Hematopoietic multipotent progenitor cell treated with erythropoietin and hydrocortisone succinate and interleukin-3 and kit ligand, for 15 days (in vitro differentiated cells): Measurements from ENCODE around the gene NOL9.
"Not testable (repeated sequence)": the region's sequence is repeated elsewhere in the genome, so short reads cannot be mapped to it uniquely, and the experiment has no call there.

ENCODE experiments used
- DNase-seq: peaks from one replicate; pipeline ENCODE4 v3.0.0-alpha.2; 2015; ENCODE audit warnings: low spot score

Gene NOL9

DNA sequence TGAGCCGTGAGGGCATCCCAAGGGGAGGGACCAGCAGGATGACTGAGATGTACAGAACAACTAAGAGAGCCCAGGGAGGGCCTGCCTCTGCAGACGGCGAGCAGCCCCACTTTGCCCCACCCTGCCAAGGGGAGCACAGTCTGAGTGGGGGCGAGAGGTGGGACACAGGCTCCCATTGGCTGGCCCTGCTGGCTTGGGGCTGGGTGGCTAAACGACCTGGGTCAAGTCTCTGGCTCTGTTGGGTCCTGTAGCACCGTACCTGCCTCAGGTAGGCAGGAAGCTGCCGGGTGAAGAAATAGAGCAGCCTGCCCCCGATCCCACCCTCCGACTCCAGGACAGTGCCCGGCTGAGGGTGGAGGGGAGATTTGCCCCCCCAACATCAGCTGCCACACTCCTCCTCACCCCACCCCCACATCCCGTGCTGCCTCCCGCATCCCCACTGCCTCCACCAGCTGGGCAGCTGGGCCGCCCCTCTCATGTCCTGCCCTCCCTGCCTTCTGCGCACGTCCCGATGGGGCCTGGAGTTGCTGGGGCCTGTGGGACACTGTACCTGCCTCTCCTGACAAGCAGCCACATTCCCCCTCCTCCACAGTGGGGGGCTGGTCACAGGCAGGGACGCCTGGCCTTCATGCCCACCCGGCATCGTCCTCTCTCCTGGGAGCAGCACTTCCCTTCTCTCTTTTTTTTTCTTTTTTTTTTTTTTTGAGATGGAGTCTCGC is 50.3 kb downstream of the NOL9 start:
- DNase-seq, result no peak

GRCh38 chr1:6502000-6502891 is 52.1 kb downstream of the NOL9 start:
- DNase-seq, result no peak

DNA sequence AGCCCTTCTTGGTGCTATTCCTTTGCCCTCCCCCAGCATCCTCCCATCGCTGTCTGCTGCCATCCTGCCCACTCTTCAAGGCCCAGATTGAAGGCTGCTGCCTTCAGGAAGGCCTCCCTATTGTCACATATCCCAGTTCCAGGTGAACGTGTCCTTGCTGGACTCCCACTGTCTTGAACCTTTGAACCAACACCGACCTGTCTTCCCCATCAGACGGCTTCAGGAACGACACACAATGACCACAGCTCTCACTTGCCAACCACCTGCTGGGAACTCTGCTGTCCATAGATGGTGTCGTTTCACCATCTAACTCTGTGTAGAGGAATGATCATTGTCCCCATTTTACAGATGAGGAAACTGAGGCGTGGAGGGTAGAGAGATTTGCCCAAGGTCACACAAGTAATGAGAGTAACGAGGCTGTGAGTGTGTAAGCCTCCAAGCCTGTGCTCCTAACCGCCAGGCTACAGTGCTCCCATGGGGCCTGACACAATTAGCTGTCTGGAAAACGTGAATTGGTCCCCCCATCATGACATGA is 53.0 kb downstream of the NOL9 start:
- no peak for DNase-seq

DNA sequence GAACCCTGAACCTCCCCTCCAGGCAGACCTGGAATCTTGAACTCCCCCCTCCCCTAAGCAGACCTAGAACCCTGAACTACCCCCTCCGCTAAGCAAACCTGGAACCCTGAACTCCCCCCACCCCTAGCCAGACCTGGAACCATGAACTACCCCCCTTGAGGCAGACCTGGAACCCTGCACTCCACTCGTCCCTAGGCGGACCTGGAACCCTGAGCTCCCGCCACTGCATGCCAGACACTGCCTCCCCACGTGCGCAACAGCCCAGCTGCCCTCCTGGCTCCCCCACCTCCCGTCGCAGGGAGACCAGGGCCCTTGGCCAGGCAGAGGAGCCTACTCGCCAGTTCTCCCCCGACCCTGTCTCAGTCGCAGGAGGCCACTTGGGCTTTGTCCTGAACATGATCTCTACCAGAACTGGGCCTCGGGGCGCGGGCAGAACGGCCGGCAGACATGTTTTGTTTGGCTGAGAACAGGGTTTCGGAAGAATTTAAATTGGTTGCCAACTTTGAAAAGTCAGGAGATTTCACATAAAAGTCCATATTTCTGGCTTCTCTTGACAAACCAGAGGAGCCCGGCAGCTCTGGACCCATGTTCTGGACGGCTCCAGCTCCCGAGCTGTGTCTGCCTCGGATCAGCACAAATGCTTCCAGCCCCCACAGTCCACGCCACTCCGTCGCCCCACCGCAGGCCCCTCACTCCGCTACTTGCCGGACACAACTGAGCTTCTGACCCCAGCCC is 53.6 kb downstream of the NOL9 start:
- no peak for DNase-seq

DNA sequence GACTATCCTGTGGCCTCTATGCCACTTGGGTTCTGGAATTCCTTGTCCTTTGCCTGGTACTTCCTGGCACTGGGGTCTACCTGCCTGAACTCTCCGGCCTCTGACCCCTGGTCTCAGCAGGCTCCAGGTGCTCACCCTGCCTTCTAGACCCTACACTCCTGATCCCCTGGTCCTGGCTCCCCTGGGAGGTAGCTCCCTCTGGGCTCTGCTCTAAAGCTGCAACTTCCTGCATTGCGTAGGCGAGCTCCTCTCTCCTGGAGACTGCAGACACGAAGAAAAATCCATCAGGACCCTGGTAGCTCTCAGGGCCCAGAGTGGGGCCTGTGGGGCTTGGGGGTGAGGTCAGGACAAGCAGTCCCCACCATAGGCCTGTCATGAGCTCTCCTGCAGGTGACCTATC is 55.0 kb downstream of the NOL9 start:
- no peak for DNase-seq

DNA sequence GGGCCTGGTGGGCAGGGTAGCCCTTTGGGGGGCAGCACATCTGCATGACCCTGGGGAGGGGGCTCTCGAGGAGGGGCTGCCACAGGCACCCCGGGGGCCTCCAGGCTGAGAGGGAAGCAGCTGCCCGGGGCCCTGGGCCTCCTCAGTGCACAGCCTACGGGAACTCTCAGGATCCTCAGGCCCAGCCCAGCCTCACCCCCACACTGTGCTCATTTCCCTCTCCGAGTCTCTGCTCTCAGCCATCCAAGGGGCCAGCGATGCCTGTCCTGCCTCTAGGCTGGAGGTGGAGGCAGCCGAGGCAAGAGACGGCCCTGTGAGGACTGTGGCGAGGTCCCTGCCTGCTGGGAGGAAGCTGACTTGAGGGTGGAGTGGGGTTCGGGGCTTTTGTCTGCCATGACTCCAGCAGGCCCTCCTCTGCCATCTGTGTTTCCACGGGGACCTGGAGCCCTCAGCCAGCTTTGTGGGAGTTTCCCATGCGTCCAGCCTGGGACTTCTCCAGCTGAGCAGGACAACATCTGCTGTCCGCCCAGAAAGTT is 55.7 kb downstream of the NOL9 start:
- no peak for DNase-seq

DNA sequence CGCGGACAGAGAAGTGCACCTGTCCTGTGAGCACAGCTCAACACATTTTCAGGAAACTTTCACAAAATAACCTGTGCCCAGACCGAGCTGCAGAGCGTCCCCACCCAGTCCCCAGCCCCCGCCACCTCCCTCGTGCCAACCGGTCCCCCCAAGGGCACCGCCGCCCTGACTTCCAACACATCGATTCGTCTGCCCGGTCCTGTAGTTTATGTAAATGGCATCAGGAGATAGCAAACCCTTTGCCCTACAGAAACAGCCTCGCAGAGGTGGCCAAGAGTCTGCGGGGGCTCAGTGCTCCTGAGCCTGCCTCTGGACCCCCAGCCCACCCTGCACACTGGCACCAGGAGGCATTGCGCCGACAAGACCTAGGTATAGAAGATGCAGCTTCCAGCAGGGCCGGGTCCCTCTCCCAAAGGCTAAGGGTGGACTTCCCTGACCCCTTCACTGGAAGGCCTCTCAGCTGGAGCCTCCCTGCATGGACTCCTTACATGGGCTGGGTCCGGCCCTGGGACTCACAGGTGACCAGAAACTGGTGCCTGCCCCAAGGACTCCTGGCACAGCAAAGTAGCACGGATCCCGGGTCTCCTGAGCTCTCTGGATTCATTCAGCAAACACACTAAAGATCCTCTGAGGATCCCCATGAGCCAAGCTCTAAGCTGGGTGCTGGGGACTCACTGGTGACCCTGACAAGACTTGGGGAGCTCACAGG is 56.3 kb downstream of the NOL9 start:
- no peak for DNase-seq

- no peak for DNase-seq
These were observed 57.0 kb downstream of the NOL9 start for GRCh38 chr1:6497215-6497866.

- DNase-seq, result no peak
These were observed 57.5 kb downstream of the NOL9 start for GRCh38 chr1:6496890-6497214.

- DNase-seq, result no peak
These were observed 58.0 kb downstream of the NOL9 start for GRCh38 chr1:6496365-6496721.

GRCh38 chr1:6495540-6496364 is 58.6 kb downstream of the NOL9 start:
- no peak for DNase-seq

GRCh38 chr1:6495041-6495441 is 59.3 kb downstream of the NOL9 start:
- no peak for DNase-seq

DNA sequence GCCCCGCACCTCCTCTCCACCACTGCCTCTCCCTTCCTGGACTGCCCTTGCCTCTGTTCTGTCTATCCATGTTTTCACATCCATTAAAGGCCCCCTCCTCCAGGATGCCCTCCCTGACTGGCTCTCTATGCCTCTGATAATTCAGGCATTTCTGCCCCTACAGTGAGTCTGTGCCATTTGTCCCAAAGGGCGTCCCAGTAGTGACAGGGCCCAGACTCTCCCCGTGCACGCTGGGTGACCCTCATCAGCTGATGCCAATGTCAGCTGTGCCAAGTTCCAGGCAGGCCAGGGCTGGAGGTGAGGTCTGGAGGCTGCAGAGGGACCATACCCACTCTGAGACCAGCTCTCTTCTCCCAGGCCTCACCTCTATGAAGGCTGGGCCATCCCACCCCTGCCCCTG is 59.7 kb downstream of the NOL9 start:
- DNase-seq, result no peak

- not testable (repeated sequence) for DNase-seq
These were observed 60.5 kb downstream of the NOL9 start for GRCh38 chr1:6493834-6494223.

DNA sequence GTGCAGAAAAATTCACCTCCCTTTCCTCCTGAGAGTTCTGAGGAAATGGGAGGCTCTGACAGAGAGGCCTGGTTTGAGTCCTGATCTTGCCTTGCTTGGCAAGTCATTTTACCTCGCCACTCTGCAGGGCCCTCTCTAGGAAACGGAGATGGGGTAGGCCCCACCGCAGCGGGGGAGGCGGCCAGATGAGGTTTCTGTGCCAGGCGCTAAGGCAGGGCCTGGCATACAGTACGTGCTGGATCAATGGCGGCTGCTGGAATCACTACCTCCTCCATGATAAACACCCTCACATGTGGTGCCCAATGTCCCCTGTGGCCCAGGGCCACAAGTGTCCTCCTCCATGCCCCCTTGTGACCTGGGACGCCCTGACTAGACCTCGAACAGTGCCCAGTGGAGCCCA is 62.3 kb downstream of the NOL9 start:
- no peak for DNase-seq

GRCh38 chr1:6491480-6491962 is 62.8 kb downstream of the NOL9 start, which contains the start of gene PLEKHG5:
Gene PLEKHG5 (minus strand): TSS chr1:6491667. CDS start chr1:6477571, 14,096 bp downstream.
- no peak for DNase-seq

- DNase-seq, result no peak
These were observed 63.2 kb downstream of the NOL9 start for GRCh38 chr1:6491081-6491449.

DNA sequence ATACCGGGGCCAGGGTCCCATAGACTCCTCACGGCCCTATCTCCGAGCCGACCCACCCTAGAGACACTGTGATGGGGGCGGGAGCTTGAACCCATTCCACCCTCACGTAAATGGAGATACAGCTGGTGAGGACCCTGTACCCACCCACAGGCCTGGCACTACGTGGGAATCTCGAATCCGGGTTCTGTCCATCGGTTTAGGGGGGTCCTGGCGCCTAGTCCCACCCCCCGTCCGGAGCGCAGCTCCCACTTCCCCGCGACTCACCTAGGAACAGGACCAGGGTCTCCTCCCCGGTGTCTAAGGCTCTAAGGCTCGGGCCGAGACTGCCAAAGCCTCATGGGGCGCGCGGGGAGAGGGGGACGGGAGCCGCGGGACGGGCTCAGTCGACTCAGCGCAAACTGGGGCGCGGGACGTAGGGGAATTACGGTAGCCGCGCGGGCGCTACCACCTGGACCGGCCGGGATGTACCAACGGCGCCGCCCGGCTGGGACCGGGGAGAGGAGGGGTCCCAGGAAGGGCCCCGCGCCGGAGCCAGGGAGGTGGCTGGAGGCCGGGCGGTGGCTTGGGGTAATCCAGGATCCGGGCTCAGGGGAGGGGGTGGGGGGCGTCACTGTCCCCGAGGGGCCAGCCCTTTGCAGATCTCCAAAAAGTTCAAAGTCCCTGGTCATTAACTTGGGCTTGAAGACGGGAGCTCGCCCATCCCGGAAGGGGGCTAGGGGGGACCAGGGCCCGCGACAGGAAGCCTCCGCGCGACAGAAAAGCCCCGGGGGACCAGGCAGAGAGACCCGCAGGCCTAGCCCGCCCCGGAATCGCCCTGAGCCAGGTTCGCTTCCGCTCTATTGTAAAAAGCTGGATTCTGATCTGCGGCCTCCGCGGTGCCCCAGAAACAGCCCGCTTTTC is 63.9 kb downstream of the NOL9 start:
- no peak for DNase-seq

DNA sequence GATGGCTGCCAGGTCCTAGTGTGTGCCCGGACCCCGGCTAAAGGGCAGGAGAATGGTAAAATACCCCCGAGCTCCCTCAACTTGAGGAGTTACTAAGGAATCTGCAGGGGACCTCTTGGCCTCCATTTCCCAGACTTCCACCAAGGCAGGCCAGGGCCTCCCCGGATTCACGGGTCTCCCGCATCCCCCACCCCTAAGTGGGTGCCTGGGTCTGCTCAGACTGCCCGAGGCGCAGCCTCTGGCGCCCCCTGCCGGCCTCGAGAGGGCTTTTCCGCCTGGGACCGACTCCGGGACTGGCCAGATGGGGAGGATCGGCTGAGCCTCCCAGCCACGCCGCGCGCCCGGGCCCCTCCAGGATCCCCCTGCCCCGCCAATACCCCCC is 64.5 kb downstream of the NOL9 start:
- DNase-seq, result peak; percentile 66
